Neural progenitor cell (in vitro differentiated cells): Measurements from ENCODE around the gene KDM5B. TPM values are rescaled to one million over a fixed set of nuclear protein-coding genes. Genes with fewer than 3 reads are reported as not detected.

Source experiments
- DNase-seq: peaks from one replicate; pipeline ENCODE4 v3.0.0-alpha.2; 2016; ENCODE audit warnings: low spot score
- H2AFZ ChIP-seq: fragments of 200-600 bp; sonication (generic); replicated peaks from 2 replicates; pipeline ENCODE4 v1.6.1; 2016; ENCODE audit warnings: antibody characterized with exemption
- H3F3A ChIP-seq: fragments of 200-600 bp; sonication (generic); 2 replicates; pipeline ENCODE4 v1.6.1; 2016; ENCODE audit warnings: antibody characterized with exemption, low read depth
- H3K27ac ChIP-seq: fragments of 200-600 bp; sonication (generic); 2 replicates; pipeline ENCODE4 v1.5.1; 2016; ENCODE audit warnings: mild to moderate bottlenecking
- H3K27me3 ChIP-seq: fragments of 200-600 bp; sonication (generic); 2 replicates; pipeline ENCODE4 v1.6.1; 2016; ENCODE audit warnings: mild to moderate bottlenecking, moderate library complexity
- H3K36me3 ChIP-seq: fragments of 200-600 bp; sonication (generic); 2 replicates; pipeline ENCODE4 v1.5.1; 2016
- H3K4me1 ChIP-seq: fragments of 200-600 bp; sonication (generic); 2 replicates; pipeline ENCODE4 v1.6.1; 2016; ENCODE audit warnings: mixed run types
- H3K4me2 ChIP-seq: fragments of 200-600 bp; sonication (generic); 2 replicates; pipeline ENCODE4 v1.6.1; 2016
- H3K4me3 ChIP-seq: fragments of 200-600 bp; sonication (generic); 2 replicates; pipeline ENCODE4 v1.5.1; 2016
- H3K79me2 ChIP-seq: fragments of 200-600 bp; sonication (generic); 2 replicates; pipeline ENCODE4 v1.6.1; 2016; ENCODE audit warnings: low read depth
- H3K9ac ChIP-seq: fragments of 200-600 bp; sonication (generic); 2 replicates; pipeline ENCODE4 v1.6.1; 2016
- H3K9me3 ChIP-seq: fragments of 200-600 bp; sonication (generic); 2 replicates; pipeline ENCODE4 v1.5.1; 2016; ENCODE audit warnings: low read depth
- H4K20me1 ChIP-seq: fragments of 200-600 bp; sonication (generic); 2 replicates; pipeline ENCODE4 v1.6.1; 2016; ENCODE audit warnings: low read depth
- H3K27ac Mint-ChIP-seq: 3 replicates; pipeline ENCODE4 v1.8.0; 2021; ENCODE audit warnings: mixed read lengths
- H3K27me3 Mint-ChIP-seq: 2 replicates; pipeline ENCODE4 v1.8.0; 2022; ENCODE audit warnings: low read depth, mild to moderate bottlenecking, inconsistent platforms, moderate library complexity, mixed read lengths; ENCODE audit not compliant: insufficient read depth
- H3K36me3 Mint-ChIP-seq: 3 replicates; pipeline ENCODE4 v1.8.0; 2021; ENCODE audit warnings: mixed read lengths
- H3K4me1 Mint-ChIP-seq: 3 replicates; pipeline ENCODE4 v1.8.0; 2021; ENCODE audit warnings: mixed read lengths
- H3K4me3 Mint-ChIP-seq: 3 replicates; pipeline ENCODE4 v1.8.0; 2021; ENCODE audit warnings: mild to moderate bottlenecking, moderate library complexity, mixed read lengths
- H3K9me3 Mint-ChIP-seq: 3 replicates; pipeline ENCODE4 v1.8.0; 2020; ENCODE audit warnings: mixed read lengths
- CTCF ChIP-seq: fragments of 200-600 bp; sonication (generic); IDR thresholded peaks from 2 replicates; pipeline ENCODE4 v1.5.1; 2017; ENCODE audit warnings: antibody characterized with exemption, mild to moderate bottlenecking
- EZH2 ChIP-seq: fragments of 200-600 bp; sonication (generic); IDR thresholded peaks from 2 replicates; pipeline ENCODE4 v1.6.1; 2017; ENCODE audit warnings: antibody characterized with exemption, mild to moderate bottlenecking, moderate library complexity
- EZH2phosphoT487 ChIP-seq: fragments of 200-600 bp; sonication (generic); IDR thresholded peaks from 2 replicates; pipeline ENCODE4 v1.6.1; 2017; ENCODE audit warnings: antibody characterized with exemption
- total RNA-seq: library from RNA; depleted of rRNA; stranded (reverse); fragments of >200 nt; gene quantifications from 2 replicates; pipeline ENCODE4 v1.2.3, GENCODE V29; 2015; ENCODE audit warnings: low replicate concordance

KDM5B gene
- total RNA-seq = 219 and 283 TPM in 2 replicates

DNA sequence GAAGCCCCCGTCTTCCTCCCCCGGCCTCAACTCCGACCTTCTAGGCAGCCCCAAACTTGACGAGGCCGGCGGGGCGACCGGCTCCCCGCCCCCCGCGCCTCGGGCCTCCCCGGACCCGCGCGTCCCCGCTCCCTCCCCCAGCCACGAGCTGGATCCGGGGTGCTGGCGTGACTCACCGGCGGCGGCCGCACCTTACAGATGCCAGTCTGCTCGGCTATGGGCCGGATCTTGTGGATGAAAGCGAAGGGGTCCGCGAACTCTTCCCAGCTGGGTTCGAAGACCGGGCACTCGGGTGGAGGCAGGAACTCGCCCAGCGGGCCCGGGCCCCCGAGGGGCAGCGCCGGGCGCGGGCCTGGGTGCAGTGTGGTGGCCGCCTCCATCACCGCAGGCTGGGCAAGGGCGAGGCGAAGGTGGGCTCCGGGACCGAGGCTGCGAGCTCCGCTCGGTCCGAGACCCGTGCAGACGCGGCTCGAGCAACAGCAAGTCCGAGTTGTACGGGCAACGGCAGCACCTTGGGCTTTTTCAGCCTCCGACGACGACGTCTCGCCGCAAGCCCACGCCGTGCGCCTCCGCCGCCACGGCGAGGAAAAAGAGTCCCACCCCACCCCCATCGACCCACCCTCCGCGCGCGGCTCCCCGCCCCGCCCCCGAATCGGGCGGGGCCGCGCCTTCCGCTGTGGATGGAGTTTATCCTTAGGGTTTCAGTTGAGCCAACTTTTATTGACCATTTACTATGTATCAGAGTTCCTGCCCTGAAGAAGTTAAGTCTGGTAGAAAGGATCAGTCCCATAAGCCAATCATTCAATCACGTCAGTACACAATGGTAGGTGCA is at the start of gene KDM5B:
Gene KDM5B (minus strand): TSS at position 496 of the 832 bp plus-strand sequence. CDS start 116 bp downstream, at position 380.
- Histone ChIP-seq H3K9ac (peak within 1 kb of the TSS; percentile 94), H3K79me2 (peaks cover 71% of the 10 kb centered on the region), H3K27ac (peak within 1 kb of the TSS; percentile 74), H3K4me2 (peak within 1 kb of the TSS; percentile 98), H4K20me1 (peaks cover 38% of the 10 kb centered on the region), H3K9me3 (no peaks in the 10 kb centered on the region), H3K36me3 (no peaks in the 10 kb centered on the region), H3K27me3 (peaks cover 20% of the 10 kb centered on the region), H3K4me1 (peaks cover 56% of the 10 kb centered on the region), H3K4me3 (peak within 1 kb of the TSS; percentile 96), H3F3A (peaks cover 21% of the 10 kb centered on the region), H2AFZ (no peak within 1 kb of the TSS)
- H3K27me3 Mint-ChIP-seq = peaks cover 10% of the 10 kb centered on the region
- H3K4me1 Mint-ChIP-seq = peaks cover 45% of the 10 kb centered on the region
- H3K36me3 Mint-ChIP-seq = peaks cover 4% of the 10 kb centered on the region
- H3K4me3 Mint-ChIP-seq = peak within 1 kb of the TSS; percentile 88
- H3K9me3 Mint-ChIP-seq = no peaks in the 10 kb centered on the region
- TF ChIP-seq CTCF (no peak), EZH2phosphoT487 (no peak), EZH2 (no peak)
- peak; percentile 85 for DNase-seq
- H3K27ac Mint-ChIP-seq = no peak within 1 kb of the TSS

DNA sequence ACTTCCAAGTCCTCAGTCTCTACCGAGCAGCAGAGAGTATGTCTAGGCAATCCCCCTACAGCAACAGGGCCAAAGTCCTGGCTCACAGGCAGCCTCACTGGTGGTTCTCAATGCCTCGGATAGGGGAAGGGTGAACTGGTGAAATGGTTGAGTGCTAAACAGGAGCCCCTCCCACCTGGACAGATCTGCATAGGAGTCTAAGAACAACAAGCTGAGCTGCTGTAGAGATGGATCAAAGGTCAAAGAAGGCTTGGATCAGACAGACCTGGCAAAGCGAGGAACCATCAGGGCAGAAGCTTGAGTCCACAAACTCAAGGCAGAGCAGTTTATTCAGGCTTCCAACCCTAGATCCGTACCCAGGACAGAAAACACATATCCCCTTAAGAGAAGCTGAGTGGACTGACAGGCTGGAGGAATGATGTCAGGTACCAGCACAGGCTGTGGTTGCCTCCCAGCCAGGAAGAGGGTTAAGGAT is 49.0 kb upstream of the KDM5B start:
- Histone ChIP-seq H4K20me1 (peaks cover 6% of the 10 kb centered on the region), H3K27me3 (no peaks in the 10 kb centered on the region), H3K4me1 (peaks cover 1% of the 10 kb centered on the region), H3K79me2 (peaks cover 31% of the 10 kb centered on the region), H2AFZ (no peak overlapping the region), H3K27ac (no peak overlapping the region), H3K4me3 (no peak overlapping the region), H3F3A (peaks cover 21% of the 10 kb centered on the region), H3K36me3 (no peaks in the 10 kb centered on the region), H3K9me3 (no peaks in the 10 kb centered on the region), H3K9ac (no peak overlapping the region), H3K4me2 (no peak overlapping the region)
- Mint-ChIP-seq H3K27ac (no peak overlapping the region), H3K27me3 (peaks cover 6% of the 10 kb centered on the region), H3K36me3 (peaks cover 8% of the 10 kb centered on the region), H3K4me1 (peaks cover 8% of the 10 kb centered on the region), H3K9me3 (no peaks in the 10 kb centered on the region), H3K4me3 (no peak overlapping the region)
- TF ChIP-seq EZH2 = no peak
- no peak for TF ChIP-seq CTCF
- TF ChIP-seq EZH2phosphoT487 = no peak
- no peak for DNase-seq

DNA sequence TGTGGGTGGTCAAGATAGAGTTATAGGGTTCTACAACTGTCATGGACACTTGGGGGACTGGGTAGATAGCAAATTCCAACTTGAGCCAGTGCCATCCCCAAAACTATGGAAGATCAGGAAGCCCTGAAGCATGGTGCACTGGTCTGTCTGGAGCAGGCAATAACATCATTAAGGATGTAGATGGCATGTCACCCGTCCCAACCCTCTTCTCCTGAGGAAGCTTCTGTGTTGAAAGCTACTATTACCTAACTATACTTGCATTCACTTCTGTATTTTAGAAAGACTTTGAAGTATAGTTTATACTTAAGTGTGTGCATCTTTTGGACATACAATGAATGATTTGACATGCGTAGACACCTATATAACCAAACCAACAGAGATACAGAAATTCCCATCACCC is 47.8 kb upstream of the KDM5B start:
- Histone ChIP-seq H3K4me1 (no peaks in the 10 kb centered on the region), H3K9me3 (no peaks in the 10 kb centered on the region), H2AFZ (no peak overlapping the region), H4K20me1 (peaks cover 6% of the 10 kb centered on the region), H3K4me2 (no peak overlapping the region), H3K27ac (no peak overlapping the region), H3F3A (peaks cover 15% of the 10 kb centered on the region), H3K27me3 (no peaks in the 10 kb centered on the region), H3K4me3 (no peak overlapping the region), H3K36me3 (no peaks in the 10 kb centered on the region), H3K9ac (no peak overlapping the region), H3K79me2 (peaks cover 34% of the 10 kb centered on the region)
- Mint-ChIP-seq H3K4me3 (no peak overlapping the region), H3K36me3 (peaks cover 8% of the 10 kb centered on the region), H3K27me3 (peaks cover 4% of the 10 kb centered on the region), H3K27ac (peak overlapping the region; percentile 34), H3K9me3 (no peaks in the 10 kb centered on the region), H3K4me1 (peaks cover 2% of the 10 kb centered on the region)
- TF ChIP-seq CTCF = no peak
- TF ChIP-seq EZH2 = no peak
- no peak for TF ChIP-seq EZH2phosphoT487
- no peak for DNase-seq
